K562 (cell line): ENCODE measurements around the gene NRARP.

Experiments
- CTCF ChIP-seq, 3 experiments: IDR thresholded peaks in 2 of 3; conservative IDR thresholded peaks in 1 of 3; 2 replicates each; pipeline ENCODE4 v1.5.1; 2011 to 2012; ENCODE audit warnings: low read length in 3 of 3, mild to moderate bottlenecking in 3 of 3, control low read depth in 2 of 3, improper control_type of control experiment in 1 of 3, inconsistent platforms in 1 of 3, low read depth in 1 of 3, mixed read lengths in 1 of 3, moderate library complexity in 1 of 3; ENCODE audit not compliant: insufficient read depth in 2 of 3
- GABPA ChIP-seq: fragments of 200-800 bp; sonication (Bioruptor generic); conservative IDR thresholded peaks from 2 replicates; pipeline ENCODE4 v1.6.1; 2016; ENCODE audit warnings: low read depth, missing genetic modification characterization, missing compliant biosample characterization
- GABPB1 ChIP-seq: sonication (generic); formaldehyde crosslinking; IDR thresholded peaks from 2 replicates; pipeline ENCODE4 v1.8.0; 2022; ENCODE audit warnings: mild to moderate bottlenecking, missing genetic modification reagents
- HDAC2 ChIP-seq: fragments of 450-650 bp; IDR thresholded peaks from 2 replicates; pipeline ENCODE4 v1.6.1; 2016; ENCODE audit warnings: mild to moderate bottlenecking
- NR3C1 ChIP-seq: sonication (generic); formaldehyde crosslinking; IDR thresholded peaks from 2 replicates; pipeline ENCODE4 v1.8.1; 2022; ENCODE audit warnings: missing genetic modification reagents
- POLR2A ChIP-seq: fragments of 450-650 bp; conservative IDR thresholded peaks from 2 replicates; pipeline ENCODE4 v1.6.1; 2016
- POLR2AphosphoS5 ChIP-seq: IDR thresholded peaks from 2 replicates; pipeline ENCODE4 v1.6.1; 2011; ENCODE audit warnings: mild to moderate bottlenecking, low read depth, low read length, moderate library complexity; ENCODE audit not compliant: control insufficient read depth, insufficient read depth
- SIN3B ChIP-seq: fragments of 450-650 bp; IDR thresholded peaks from 2 replicates; pipeline ENCODE4 v1.6.1; 2017; ENCODE audit warnings: low read depth, mild to moderate bottlenecking, moderate library complexity
- SPI1 ChIP-seq: IDR thresholded peaks from 2 replicates; pipeline ENCODE4 v1.6.1; 2011; ENCODE audit warnings: low read depth, low read length, control low read depth, borderline replicate concordance
- TSHZ1 ChIP-seq: fragments of 250-450 bp; sonication (Bioruptor Pico); IDR thresholded peaks from 2 replicates; pipeline ENCODE4 v1.4.0; 2020; ENCODE audit warnings: mild to moderate bottlenecking, moderate library complexity
- ZNF274 ChIP-seq: IDR thresholded peaks from 2 replicates; pipeline ENCODE4 v1.6.1; 2011; ENCODE audit warnings: low read depth, mild to moderate bottlenecking, low read length, moderate library complexity, borderline replicate concordance
- TF ChIP-seq, protein P1 (sequence below): IDR thresholded peaks from 3 replicates; pipeline ENCODE4 v1.6.1; 2011; ENCODE audit warnings: borderline replicate concordance, mild to moderate bottlenecking; ENCODE audit not compliant: insufficient read length, insufficient read depth
- TF ChIP-seq, protein P2 (sequence below): sonication (generic); formaldehyde crosslinking; IDR thresholded peaks from 2 replicates; pipeline ENCODE4 v1.8.1; 2022; ENCODE audit warnings: missing genetic modification reagents

DNA sequence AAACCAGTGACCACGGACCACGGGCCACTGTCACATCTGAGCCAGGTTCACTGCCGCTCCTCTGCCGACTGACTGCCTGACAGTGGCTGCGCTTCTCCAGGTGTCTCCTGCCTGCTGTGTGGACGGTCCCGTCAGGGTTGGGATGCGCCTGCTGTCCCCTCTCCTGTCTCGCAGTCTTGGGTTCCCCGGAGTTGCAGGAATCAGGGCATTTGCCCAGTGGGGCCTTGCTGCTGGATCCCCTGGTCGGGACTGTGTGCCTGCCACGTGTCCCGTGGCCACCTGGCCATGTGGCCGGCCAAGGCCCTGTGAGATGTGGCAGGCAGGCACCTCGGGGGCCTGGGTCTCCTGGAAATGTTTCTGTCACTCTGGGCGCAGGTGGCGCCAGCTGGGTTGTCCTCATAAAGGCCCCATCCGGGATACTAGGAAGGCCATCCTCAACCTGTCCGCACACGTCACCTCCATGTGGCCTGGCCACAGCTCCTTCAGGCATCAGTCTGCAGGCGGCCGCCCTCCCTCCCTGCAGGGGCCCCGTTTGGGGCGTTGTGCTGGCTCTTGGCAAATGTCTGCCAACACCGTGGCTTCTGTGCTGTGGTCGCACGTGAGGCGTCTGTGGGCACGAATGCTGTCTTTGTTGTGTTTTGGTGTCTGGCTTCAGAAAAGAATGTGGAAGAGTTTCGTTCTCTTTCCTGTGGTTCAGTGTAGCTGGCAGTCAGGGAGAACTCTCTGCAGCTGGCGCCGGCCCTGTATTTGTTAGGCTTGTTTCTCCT lies 31.0 kb downstream of the NRARP start:
- TF ChIP-seq, protein P1, sequence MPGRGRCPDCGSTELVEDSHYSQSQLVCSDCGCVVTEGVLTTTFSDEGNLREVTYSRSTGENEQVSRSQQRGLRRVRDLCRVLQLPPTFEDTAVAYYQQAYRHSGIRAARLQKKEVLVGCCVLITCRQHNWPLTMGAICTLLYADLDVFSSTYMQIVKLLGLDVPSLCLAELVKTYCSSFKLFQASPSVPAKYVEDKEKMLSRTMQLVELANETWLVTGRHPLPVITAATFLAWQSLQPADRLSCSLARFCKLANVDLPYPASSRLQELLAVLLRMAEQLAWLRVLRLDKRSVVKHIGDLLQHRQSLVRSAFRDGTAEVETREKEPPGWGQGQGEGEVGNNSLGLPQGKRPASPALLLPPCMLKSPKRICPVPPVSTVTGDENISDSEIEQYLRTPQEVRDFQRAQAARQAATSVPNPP = no peak
- TF ChIP-seq HDAC2 (no peak), TSHZ1 (CRISPR knock-in tag) (no peak), ZNF274 (no peak), SIN3B (no peak), POLR2AphosphoS5 (no peak), NR3C1 (CRISPR knock-in tag) (no peak), POLR2A (no peak), GABPA (tag) (no peak), CTCF (IDR thresholded peaks at IDR 0.05 in 2 of 3, conservative IDR thresholded peaks at IDR 0.05 in 1 of 3; ENCODE audit: insufficient read depth in 2 of 3, low read depth in 1 of 3, low read length in 3 of 3) (no peak), GABPB1 (CRISPR knock-in tag) (no peak), SPI1 (no peak)
- TF ChIP-seq, protein P2, sequence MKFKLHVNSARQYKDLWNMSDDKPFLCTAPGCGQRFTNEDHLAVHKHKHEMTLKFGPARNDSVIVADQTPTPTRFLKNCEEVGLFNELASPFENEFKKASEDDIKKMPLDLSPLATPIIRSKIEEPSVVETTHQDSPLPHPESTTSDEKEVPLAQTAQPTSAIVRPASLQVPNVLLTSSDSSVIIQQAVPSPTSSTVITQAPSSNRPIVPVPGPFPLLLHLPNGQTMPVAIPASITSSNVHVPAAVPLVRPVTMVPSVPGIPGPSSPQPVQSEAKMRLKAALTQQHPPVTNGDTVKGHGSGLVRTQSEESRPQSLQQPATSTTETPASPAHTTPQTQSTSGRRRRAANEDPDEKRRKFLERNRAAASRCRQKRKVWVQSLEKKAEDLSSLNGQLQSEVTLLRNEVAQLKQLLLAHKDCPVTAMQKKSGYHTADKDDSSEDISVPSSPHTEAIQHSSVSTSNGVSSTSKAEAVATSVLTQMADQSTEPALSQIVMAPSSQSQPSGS (CRISPR knock-in tag) = no peak
